ENCODE results near the gene UQCRC2. TPM values are rescaled to one million over a fixed set of nuclear protein-coding genes. Genes with fewer than 3 reads are reported as not detected.
A peak's percentile ranks its signal among the peaks of the same experiment; 100 is the strongest.

UQCRC2 gene
- total RNA-seq, 2 donors from 2014 or later: 477 to 641 TPM

- TF ChIP-seq, protein P1, sequence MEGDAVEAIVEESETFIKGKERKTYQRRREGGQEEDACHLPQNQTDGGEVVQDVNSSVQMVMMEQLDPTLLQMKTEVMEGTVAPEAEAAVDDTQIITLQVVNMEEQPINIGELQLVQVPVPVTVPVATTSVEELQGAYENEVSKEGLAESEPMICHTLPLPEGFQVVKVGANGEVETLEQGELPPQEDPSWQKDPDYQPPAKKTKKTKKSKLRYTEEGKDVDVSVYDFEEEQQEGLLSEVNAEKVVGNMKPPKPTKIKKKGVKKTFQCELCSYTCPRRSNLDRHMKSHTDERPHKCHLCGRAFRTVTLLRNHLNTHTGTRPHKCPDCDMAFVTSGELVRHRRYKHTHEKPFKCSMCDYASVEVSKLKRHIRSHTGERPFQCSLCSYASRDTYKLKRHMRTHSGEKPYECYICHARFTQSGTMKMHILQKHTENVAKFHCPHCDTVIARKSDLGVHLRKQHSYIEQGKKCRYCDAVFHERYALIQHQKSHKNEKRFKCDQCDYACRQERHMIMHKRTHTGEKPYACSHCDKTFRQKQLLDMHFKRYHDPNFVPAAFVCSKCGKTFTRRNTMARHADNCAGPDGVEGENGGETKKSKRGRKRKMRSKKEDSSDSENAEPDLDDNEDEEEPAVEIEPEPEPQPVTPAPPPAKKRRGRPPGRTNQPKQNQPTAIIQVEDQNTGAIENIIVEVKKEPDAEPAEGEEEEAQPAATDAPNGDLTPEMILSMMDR (IDR thresholded peaks at IDR 0.05): no peak
- Histone ChIP-seq H3K4me3 (no peak overlapping the region), H3K9me3 (no peaks in the 10 kb centered on the region), H3K27ac (no peak overlapping the region), H3K4me1 (no peaks in the 10 kb centered on the region), H3K27me3 (no peaks in the 10 kb centered on the region), H3K36me3 (no peaks in the 10 kb centered on the region), H3K9ac (ENCODE audit: low read depth in 2 of 2, low read length in 2 of 2) (no peak overlapping the region)
- intact Hi-C loops (cut with DNase I): no loop called here
- DNase-seq: peak; percentile 13
Observed at GRCh38 chr16:21943571-21943970, 9.6 kb upstream of the UQCRC2 start.

- no peaks in the 10 kb centered on the region for H3K27me3 ChIP-seq
- H3K4me3 ChIP-seq: no peak overlapping the region
- TF ChIP-seq, protein P1 (IDR thresholded peaks at IDR 0.05): no peak
- DNase-seq: peak; percentile 4
- H3K27ac ChIP-seq: no peak overlapping the region
- peaks cover 6% of the 10 kb centered on the region for H3K4me1 ChIP-seq
- intact Hi-C loops (cut with DNase I): no loop called here
- no peaks in the 10 kb centered on the region for H3K36me3 ChIP-seq
- H3K9ac ChIP-seq (ENCODE audit: low read depth in 2 of 2, low read length in 2 of 2): no peak overlapping the region
- H3K9me3 ChIP-seq: no peaks in the 10 kb centered on the region
Observed at GRCh38 chr16:21946889-21947635, 6.1 kb upstream of the UQCRC2 start.

DNA sequence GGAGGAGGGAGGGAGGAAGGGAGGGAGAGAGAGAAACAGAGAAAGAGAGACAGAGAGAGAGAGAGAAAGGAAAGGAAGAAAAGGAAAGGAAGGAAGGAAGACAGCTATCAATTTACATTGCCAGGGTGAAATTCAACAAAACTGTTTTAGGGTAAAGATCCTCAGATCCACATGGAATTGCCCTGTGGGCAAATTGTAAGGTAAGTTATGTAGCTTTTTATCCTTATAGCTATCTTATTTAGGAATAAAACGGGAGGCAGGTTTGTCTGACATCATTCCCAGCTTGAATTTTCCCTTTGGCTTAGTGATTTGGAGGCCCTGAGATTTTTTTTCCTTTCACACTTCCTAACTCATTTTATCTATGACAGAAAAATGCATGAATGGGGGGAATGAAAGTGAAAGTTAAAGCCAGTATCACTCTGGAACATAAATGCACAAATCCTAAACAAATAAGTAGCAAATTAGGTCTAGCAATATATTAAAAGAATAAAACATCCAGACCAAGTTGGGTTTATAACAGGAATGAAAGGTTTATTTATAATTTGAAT lies 3.4 kb upstream of the UQCRC2 start:
- H3K4me3 ChIP-seq: no peak overlapping the region
- H3K9ac ChIP-seq (ENCODE audit: low read depth in 2 of 2, low read length in 2 of 2): no peak overlapping the region
- no peak for DNase-seq
- H3K9me3 ChIP-seq: no peaks in the 10 kb centered on the region
- H3K36me3 ChIP-seq: no peaks in the 10 kb centered on the region
- TF ChIP-seq, protein P1 (IDR thresholded peaks at IDR 0.05): no peak
- H3K4me1 ChIP-seq: peaks cover 11% of the 10 kb centered on the region
- H3K27ac ChIP-seq: peak overlapping the region; percentile 8
- H3K27me3 ChIP-seq: no peaks in the 10 kb centered on the region
- intact Hi-C loops (cut with DNase I): loop anchor here (5.0 kb wide), 2 partner anchors 128 to 238 kb away; no protein-coding TSS in a partner anchor

DNA sequence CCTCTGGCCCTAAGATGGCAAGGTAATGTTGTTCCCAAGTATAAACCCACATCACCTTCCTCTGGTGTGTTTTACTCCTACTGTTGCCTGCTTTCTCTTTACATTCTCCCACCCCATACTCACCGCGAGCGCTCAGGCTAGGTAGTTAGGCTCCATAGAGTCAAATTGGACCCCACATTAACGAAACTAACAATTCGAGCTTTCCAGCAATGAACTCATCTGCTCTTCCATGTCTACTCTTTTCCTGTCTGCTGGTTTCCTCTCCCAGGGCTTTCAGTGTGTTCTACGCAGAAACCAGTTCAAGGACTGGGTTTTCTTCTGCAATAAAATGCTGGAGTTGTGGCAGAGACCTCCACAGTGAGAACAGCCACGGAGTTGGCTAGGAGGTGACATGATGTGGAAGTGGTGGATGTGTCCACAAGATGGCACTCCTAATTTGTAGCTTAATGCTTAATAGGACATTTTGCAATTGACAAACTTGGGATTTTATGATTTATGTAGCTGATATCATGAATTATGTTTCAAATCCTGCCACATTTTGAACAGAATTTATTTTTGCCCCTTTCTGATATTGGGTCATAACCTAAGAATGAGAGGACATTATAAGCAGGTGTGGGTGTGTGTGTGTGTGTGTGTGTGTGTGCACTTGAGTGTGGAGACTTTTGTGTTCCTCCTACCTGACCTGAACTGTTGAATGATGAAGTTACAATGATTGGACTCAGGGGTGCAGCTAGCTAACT lies 2.2 kb upstream of the UQCRC2 start:
- H3K9me3 ChIP-seq: no peaks in the 10 kb centered on the region
- H3K27ac ChIP-seq: no peak overlapping the region
- no peak overlapping the region for H3K4me3 ChIP-seq
- no peak overlapping the region for H3K9ac ChIP-seq (ENCODE audit: low read depth in 2 of 2, low read length in 2 of 2)
- no peaks in the 10 kb centered on the region for H3K36me3 ChIP-seq
- no peaks in the 10 kb centered on the region for H3K27me3 ChIP-seq
- intact Hi-C loops (cut with DNase I): loop anchor here (5.0 kb wide), 2 partner anchors 126 to 236 kb away; no protein-coding TSS in a partner anchor
- peaks cover 11% of the 10 kb centered on the region for H3K4me1 ChIP-seq
- DNase-seq: peak; percentile 20
- TF ChIP-seq, protein P1 (IDR thresholded peaks at IDR 0.05): no peak

GRCh38 chr16:21952040-21952792 lies 945 bp upstream of the UQCRC2 start:
- peak overlapping the region; percentile 91 for H3K27ac ChIP-seq
- H3K27me3 ChIP-seq: no peaks in the 10 kb centered on the region
- H3K9ac ChIP-seq (ENCODE audit: low read depth in 2 of 2, low read length in 2 of 2): peak overlapping the region; percentile 95 to 99
- peak; percentile 94 for DNase-seq
- H3K36me3 ChIP-seq: peaks cover 1% of the 10 kb centered on the region
- H3K4me1 ChIP-seq: peaks cover 11% of the 10 kb centered on the region
- H3K9me3 ChIP-seq: no peaks in the 10 kb centered on the region
- TF ChIP-seq, protein P1 (IDR thresholded peaks at IDR 0.05): no peak
- H3K4me3 ChIP-seq: peak overlapping the region; percentile 72
- intact Hi-C loops (cut with DNase I): loop anchor here (5.0 kb wide), 2 partner anchors 125 to 235 kb away; no protein-coding TSS in a partner anchor

All from colonic mucosa (tissue), 4 donors.